Measurements from ENCODE around the gene LPCAT1.

DNA sequence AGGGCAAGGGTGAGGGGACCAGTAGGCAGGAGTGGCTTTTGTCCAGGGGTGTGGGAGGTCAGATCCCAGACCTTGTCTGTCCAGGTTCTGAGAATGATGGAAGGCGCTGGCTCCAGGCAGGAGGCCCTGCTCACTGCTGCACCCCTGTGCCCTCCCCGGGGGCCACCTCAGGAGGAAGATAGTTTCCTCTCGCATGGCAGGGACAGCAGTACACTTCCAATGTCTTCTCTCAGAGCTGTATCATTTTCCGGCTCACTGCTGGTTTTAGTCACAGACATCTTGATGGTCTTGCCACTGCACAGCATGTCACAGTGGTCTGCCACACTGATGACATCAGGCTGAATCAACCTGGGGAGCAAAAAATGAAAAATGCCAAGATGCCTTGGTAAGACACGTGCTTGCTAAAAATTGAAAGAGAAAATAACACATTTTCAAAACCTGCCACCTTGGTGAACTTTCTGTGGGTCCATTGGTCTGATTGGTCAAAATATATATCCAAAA is 75.2 kb downstream of the LPCAT1 start:
- TF ChIP-seq CTCF (IDR thresholded peaks at IDR 0.05) (no peak), ZFX (IDR thresholded peaks at IDR 0.05; ENCODE audit: borderline replicate concordance) (no peak)

Measured in 22Rv1 (cell line).